BJ (cell line): Measurements from ENCODE around the gene TSC22D4. TPM values are rescaled to one million over a fixed set of nuclear protein-coding genes. Genes with fewer than 3 reads are reported as not detected.
"Not testable (repeated sequence)": the region's sequence is repeated elsewhere in the genome, so short reads cannot be mapped to it uniquely, and the experiment has no call there.

Experiments used
- CTCF ChIA-PET: fragments of 350-600 bp; formaldehyde crosslinking; extraction: SDS; loops from one replicate; lab custom pipeline; 2021; ENCODE audit warnings: antibody characterized with exemption, inconsistent platforms; lab: Yijun Ruan, JAX
- POLR2A ChIA-PET: fragments of 300-600 bp; sonication (Branson Sonifier 250); formaldehyde crosslinking; extraction: SDS; loops from one replicate; lab custom pipeline; 2021; ENCODE audit warnings: antibody characterized with exemption; lab: Charles Lee
- DNase-seq: peaks from one replicate; pipeline ENCODE4 v3.0.0-alpha.2; 2011; ENCODE audit warnings: low read depth
- H3K27me3 ChIP-seq: 2 replicates; pipeline ENCODE4 v1.6.0; 2011; ENCODE audit warnings: low read length; ENCODE audit not compliant: control insufficient read depth, insufficient read depth
- H3K36me3 ChIP-seq: 2 replicates; pipeline ENCODE4 v1.5.1; 2011; ENCODE audit warnings: low read length; ENCODE audit not compliant: control insufficient read depth, insufficient read depth
- H3K4me3 ChIP-seq: 2 replicates; pipeline ENCODE4 v1.5.1; 2011; ENCODE audit warnings: low read depth, mild to moderate bottlenecking, control low read depth, low read length
- CTCF ChIP-seq: IDR thresholded peaks from 2 replicates; pipeline ENCODE4 v1.5.1; 2011; ENCODE audit warnings: low read depth, mild to moderate bottlenecking, control low read depth, inconsistent platforms, low read length, moderate library complexity; ENCODE audit not compliant: insufficient read depth
- polyA plus RNA-seq: library from polyadenylated mRNA; depleted of rRNA; stranded (reverse); fragments of >200 nt; gene quantifications from 2 replicates; pipeline ENCODE4 v1.2.3, GENCODE V29; 2011

The TSC22D4 gene
- polyA plus RNA-seq, 1 experiment = 20.7 TPM

GRCh38 chr7:100464210-100464660 is 14.8 kb downstream of the TSC22D4 start, which contains the start of gene SPACDR:
Gene SPACDR, minus strand, starts transcription at chr7:100464260. Its CDS starts 235 bp downstream, at chr7:100464025.
- no peak within 1 kb of the TSS for H3K4me3 ChIP-seq
- POLR2A ChIA-PET = no interaction called here
- no peak for TF ChIP-seq CTCF
- peaks cover 16% of the 10 kb centered on the region for H3K36me3 ChIP-seq
- CTCF ChIA-PET = interaction anchor here (1.5 to 3.5 kb wide), 5 partner anchors 13 to 100 kb away, joined by 4 to 40 read pairs (median 11); no protein-coding TSS in a partner anchor
- DNase-seq = no peak
- H3K27me3 ChIP-seq = no peaks in the 10 kb centered on the region

- H3K4me3 ChIP-seq = no peak overlapping the region
- POLR2A ChIA-PET = no interaction called here
Measured at GRCh38 chr7:100457033-100457432, 22.0 kb downstream of the TSC22D4 start.

GRCh38 chr7:100456562-100456961 is 22.5 kb downstream of the TSC22D4 start:
- no peak for TF ChIP-seq CTCF
- no peak for DNase-seq
- ChIA-PET CTCF (interaction anchor here (1.3 to 5.9 kb wide), 2 partner anchors 9 to 13 kb away, joined by 4 to 34 read pairs; no protein-coding TSS in a partner anchor), POLR2A (no interaction called here)
- H3K27me3 ChIP-seq = no peaks in the 10 kb centered on the region
- H3K36me3 ChIP-seq = peaks cover 5% of the 10 kb centered on the region
- H3K4me3 ChIP-seq = no peak overlapping the region

More at GRCh38 chr7:100457033-100457432, 22.0 kb downstream of the TSC22D4 start:
- DNase-seq = no peak
- TF ChIP-seq CTCF = no peak
- CTCF ChIA-PET = interaction anchor here (1.3 to 5.9 kb wide), 2 partner anchors 9 to 13 kb away, joined by 4 to 34 read pairs; no protein-coding TSS in a partner anchor
- peaks cover 5% of the 10 kb centered on the region for H3K36me3 ChIP-seq
- no peaks in the 10 kb centered on the region for H3K27me3 ChIP-seq

- TF ChIP-seq CTCF = no peak
- no peak for DNase-seq
- H3K27me3 ChIP-seq = no peaks in the 10 kb centered on the region
- peaks cover 2% of the 10 kb centered on the region for H3K36me3 ChIP-seq
- ChIA-PET CTCF (interaction anchor here (0.7 to 5.9 kb wide), 4 partner anchors 15 to 108 kb away, joined by 3 to 34 read pairs (median 4); no protein-coding TSS in a partner anchor), POLR2A (interaction anchor here (0.7 kb wide), 1 partner anchor 8 kb away, joined by 12 read pairs; no protein-coding TSS in a partner anchor)
- H3K4me3 ChIP-seq = no peak overlapping the region
Measured at GRCh38 chr7:100455206-100455605, 23.8 kb downstream of the TSC22D4 start.

- H3K27me3 ChIP-seq, DNase-seq, H3K4me3 ChIP-seq, H3K36me3 ChIP-seq, POLR2A ChIA-PET: not testable (repeated sequence)
- CTCF ChIA-PET = interaction anchor here (5.9 kb wide), 1 partner anchor 16 kb away, joined by 34 read pairs; no protein-coding TSS in a partner anchor
Measured at GRCh38 chr7:100453854-100454253, 25.2 kb downstream of the TSC22D4 start.

- peaks cover 2% of the 10 kb centered on the region for H3K36me3 ChIP-seq
- ChIA-PET POLR2A (no interaction called here), CTCF (interaction anchor here (2.0 to 5.9 kb wide), 2 partner anchors 16 to 17 kb away, joined by 6 to 34 read pairs; partner anchors contain the start of gene PPP1R35)
Measured at GRCh38 chr7:100452513-100452912, 26.5 kb downstream of the TSC22D4 start.

More at GRCh38 chr7:100452513-100452912, 26.5 kb downstream of the TSC22D4 start:
- no peak for DNase-seq
- Histone ChIP-seq H3K27me3 (no peaks in the 10 kb centered on the region), H3K4me3 (no peak overlapping the region)
- TF ChIP-seq CTCF = no peak
